H9 (cell line): ENCODE results near the gene TPGS1. TPM values are rescaled to one million over a fixed set of nuclear protein-coding genes. Genes with fewer than 3 reads are reported as not detected.

ENCODE experiments used
- DNase-seq: peaks from one replicate; pipeline ENCODE4 v3.0.0-alpha.2; 2017
- H2AFZ ChIP-seq: one replicate; pipeline ENCODE4 v1.6.1; 2013; ENCODE audit warnings: mild to moderate bottlenecking, low read length, control low read depth, moderate library complexity
- H2AK5ac ChIP-seq: 2 replicates; pipeline ENCODE4 v1.6.1; 2013; ENCODE audit warnings: low read length, control low read depth, mixed read lengths; ENCODE audit not compliant: insufficient read length
- H2BK120ac ChIP-seq: one replicate; pipeline ENCODE4 v1.6.1; 2013; ENCODE audit warnings: low read depth, mild to moderate bottlenecking, low read length, control low read depth, inconsistent platforms; ENCODE audit not compliant: poor library complexity, severe bottlenecking
- H2BK12ac ChIP-seq: 2 replicates; pipeline ENCODE4 v1.6.1; 2013; ENCODE audit warnings: low read length, control low read depth, mixed read lengths, low read depth; ENCODE audit not compliant: insufficient read length
- H2BK15ac ChIP-seq: 2 replicates; pipeline ENCODE4 v1.6.1; 2013; ENCODE audit warnings: low read depth, low read length, control low read depth
- H2BK20ac ChIP-seq: one replicate; pipeline ENCODE4 v1.6.1; 2013; ENCODE audit warnings: low read depth, mild to moderate bottlenecking, low read length, control low read depth, inconsistent platforms; ENCODE audit not compliant: poor library complexity, severe bottlenecking
- H2BK5ac ChIP-seq: 2 replicates; pipeline ENCODE4 v1.6.1; 2013; ENCODE audit warnings: low read length, control low read depth, mixed read lengths; ENCODE audit not compliant: insufficient read length
- H3K14ac ChIP-seq: 2 replicates; pipeline ENCODE4 v1.6.1; 2013; ENCODE audit warnings: low read length, control low read depth; ENCODE audit not compliant: insufficient read depth
- H3K18ac ChIP-seq: 2 replicates; pipeline ENCODE4 v1.6.1; 2013; ENCODE audit warnings: low read depth, mild to moderate bottlenecking, mixed read lengths, low read length, control low read depth; ENCODE audit not compliant: insufficient read length
- H3K23ac ChIP-seq: 2 replicates; pipeline ENCODE4 v1.6.1; 2013; ENCODE audit warnings: low read length, control low read depth, mixed read lengths, low read depth; ENCODE audit not compliant: insufficient read length
- H3K23me2 ChIP-seq: 2 replicates; pipeline ENCODE4 v1.6.1; 2013; ENCODE audit warnings: low read depth, mild to moderate bottlenecking, mixed read lengths, low read length, control low read depth; ENCODE audit not compliant: insufficient read length, poor library complexity, severe bottlenecking
- H3K27ac ChIP-seq: 2 replicates; pipeline ENCODE4 v1.5.1; 2013; ENCODE audit warnings: low read length, control low read depth, mixed read lengths, low read depth; ENCODE audit not compliant: insufficient read length
- H3K27me3 ChIP-seq: 2 replicates; pipeline ENCODE4 v1.6.1; 2013; ENCODE audit warnings: low read length, control low read depth, inconsistent platforms; ENCODE audit not compliant: insufficient read depth
- H3K4ac ChIP-seq: 2 replicates; pipeline ENCODE4 v1.6.1; 2013; ENCODE audit warnings: low read depth, mild to moderate bottlenecking, control low read depth, inconsistent platforms, low read length, moderate library complexity
- H3K4me1 ChIP-seq: 2 replicates; pipeline ENCODE4 v1.6.1; 2013; ENCODE audit warnings: low read length, control low read depth, inconsistent platforms; ENCODE audit not compliant: insufficient read depth
- H3K4me2 ChIP-seq: 2 replicates; pipeline ENCODE4 v1.6.1; 2013; ENCODE audit warnings: low read length, control low read depth, mixed read lengths; ENCODE audit not compliant: insufficient read length, insufficient read depth
- H3K56ac ChIP-seq: 2 replicates; pipeline ENCODE4 v1.6.1; 2013; ENCODE audit warnings: low read depth, mild to moderate bottlenecking, mixed read lengths, low read length, control low read depth; ENCODE audit not compliant: insufficient read length
- H3K79me1 ChIP-seq: 2 replicates; pipeline ENCODE4 v1.6.1; 2013; ENCODE audit warnings: low read depth, mild to moderate bottlenecking, moderate library complexity, low read length, control low read depth, inconsistent platforms; ENCODE audit not compliant: insufficient read depth, poor library complexity, severe bottlenecking
- H3K79me2 ChIP-seq: 2 replicates; pipeline ENCODE4 v1.6.1; 2013; ENCODE audit warnings: low read length, control low read depth, inconsistent platforms; ENCODE audit not compliant: insufficient read depth
- H3K9ac ChIP-seq: 2 replicates; pipeline ENCODE4 v1.6.1; 2013; ENCODE audit warnings: low read length, control low read depth, mixed read lengths; ENCODE audit not compliant: insufficient read length; ENCODE audit errors: extremely low read depth
- H3K9me3 ChIP-seq: one replicate; pipeline ENCODE4 v1.6.1; 2013; ENCODE audit warnings: low read depth, low read length, inconsistent platforms; ENCODE audit not compliant: control insufficient read depth
- H3T11ph ChIP-seq: one replicate; pipeline ENCODE4 v1.6.1; 2013; ENCODE audit warnings: mild to moderate bottlenecking, low read length, control low read depth, inconsistent platforms
- H4K20me1 ChIP-seq: one replicate; pipeline ENCODE4 v1.6.1; 2013; ENCODE audit not compliant: control insufficient read depth, insufficient read length, insufficient read depth
- H4K5ac ChIP-seq: 2 replicates; pipeline ENCODE4 v1.6.1; 2013; ENCODE audit warnings: low read depth, mild to moderate bottlenecking, mixed read lengths, low read length, control low read depth; ENCODE audit not compliant: insufficient read length
- H4K8ac ChIP-seq: replicated peaks from 2 replicates; pipeline ENCODE4 v1.6.1; 2013; ENCODE audit warnings: low read length, control low read depth, mixed read lengths, low read depth; ENCODE audit not compliant: insufficient read length
- H4K91ac ChIP-seq: 2 replicates; pipeline ENCODE4 v1.6.1; 2013; ENCODE audit warnings: low read depth, mild to moderate bottlenecking, moderate library complexity, mixed read lengths, low read length, control low read depth; ENCODE audit not compliant: insufficient read length
- H3K27ac Mint-ChIP-seq, 3 experiments: 2 replicates in 2 of 3; 3 replicates in 1 of 3; pipeline ENCODE4 v1.8.0; 2020 to 2021; ENCODE audit warnings: mixed read lengths in 3 of 3, mild to moderate bottlenecking in 1 of 3, moderate library complexity in 1 of 3
- H3K27me3 Mint-ChIP-seq: 2 replicates; pipeline ENCODE4 v1.8.0; 2021; ENCODE audit warnings: low read depth, mild to moderate bottlenecking, moderate library complexity, mixed read lengths
- H3K36me3 Mint-ChIP-seq, 3 experiments: 2 replicates in 2 of 3; 3 replicates in 1 of 3; pipeline ENCODE4 v1.8.0; 2020 to 2021; ENCODE audit warnings: low read depth in 3 of 3, mixed read lengths in 3 of 3; ENCODE audit not compliant: insufficient read depth in 1 of 3
- H3K4me1 Mint-ChIP-seq, 2 experiments: 2 replicates each; pipeline ENCODE4 v1.8.0; 2020; ENCODE audit warnings: mixed read lengths in 2 of 2
- H3K4me3 Mint-ChIP-seq, 2 experiments: 2 replicates in 1 of 2; 3 replicates in 1 of 2; pipeline ENCODE4 v1.8.0; 2020 to 2021; ENCODE audit warnings: mild to moderate bottlenecking in 2 of 2, mixed read lengths in 2 of 2, moderate library complexity in 1 of 2
- H3K9me3 Mint-ChIP-seq, 2 experiments: 2 replicates in 1 of 2; 3 replicates in 1 of 2; pipeline ENCODE4 v1.8.0; 2020; ENCODE audit warnings: mild to moderate bottlenecking in 2 of 2, mixed read lengths in 2 of 2, moderate library complexity in 1 of 2
- CTCF ChIP-seq: fragments of 200-600 bp; sonication (generic); conservative IDR thresholded peaks from 3 replicates; pipeline ENCODE4 v1.8.0; 2021; ENCODE audit warnings: antibody characterized with exemption, mild to moderate bottlenecking
- WGBS: extraction: QIAGEN DNeasy Blood & Tissue Kit; methylation state at CpG from one replicate; pipeline ENCODE4 v1.1.7; 2013; ENCODE audit warnings: missing lambda C conversion rate, low lambda C conversion rate, mixed read lengths; ENCODE audit not compliant: insufficient read length; ENCODE audit errors: extremely low coverage; 5-methylcytosine and 5-hydroxymethylcytosine counted together
- total RNA-seq: library from RNA; stranded (reverse); gene quantifications from 2 replicates; pipeline ENCODE4 v1.2.1, GENCODE V29; 2021

TPGS1 gene
- total RNA-seq, 1 experiment from 2014 or later: 7.4 TPM

- Mint-ChIP-seq H3K4me1 (peaks cover 2 to 10% of the 10 kb centered on the region in 2 experiments; a peak in 2 of 4 replicates), H3K27me3 (peaks cover 37% of the 10 kb centered on the region)
- H2AFZ ChIP-seq: no peak overlapping the region
Measured at GRCh38 chr19:519449-519865, 12.2 kb downstream of the TPGS1 start.

More at GRCh38 chr19:519449-519865, 12.2 kb downstream of the TPGS1 start:
- Mint-ChIP-seq H3K4me3 (no peak overlapping the region), H3K9me3 (no peaks in the 10 kb centered on the region; a peak in 1 of 5 replicates), H3K36me3 (peaks cover 3 to 9% (median 3%) of the 10 kb centered on the region in 3 experiments; a peak in 5 of 7 replicates), H3K27ac (no peak overlapping the region)
- H4K8ac ChIP-seq: no peak overlapping the region
- no peak overlapping the region for H4K91ac ChIP-seq
- H3K4me2 ChIP-seq: no peak overlapping the region
- no peaks in the 10 kb centered on the region for H3K4me1 ChIP-seq
- H3K4ac ChIP-seq: no peak overlapping the region
- no peak for DNase-seq
- H3K23me2 ChIP-seq: peaks cover 5% of the 10 kb centered on the region
- H4K5ac ChIP-seq: no peak overlapping the region
- no peak overlapping the region for H2BK120ac ChIP-seq
- H3K79me1 ChIP-seq: no peaks in the 10 kb centered on the region
- no peak overlapping the region for H3K23ac ChIP-seq
- H2BK12ac ChIP-seq: no peak overlapping the region
- no peak overlapping the region for H3K14ac ChIP-seq
- H2AK5ac ChIP-seq: no peak overlapping the region
- H3K56ac ChIP-seq: no peak overlapping the region
- H2BK5ac ChIP-seq: no peak overlapping the region
- H3K9me3 ChIP-seq: no peaks in the 10 kb centered on the region
- H3K27me3 ChIP-seq: no peaks in the 10 kb centered on the region
- H2BK20ac ChIP-seq: no peak overlapping the region
- no peak overlapping the region for H3T11ph ChIP-seq
- TF ChIP-seq CTCF: no peak
- WGBS: no CpG with 5 or more reads among the region's 45 CpGs
- no peak overlapping the region for H3K9ac ChIP-seq
- H3K27ac ChIP-seq: no peak overlapping the region
- no peak overlapping the region for H3K18ac ChIP-seq
- no peaks in the 10 kb centered on the region for H3K79me2 ChIP-seq
- H2BK15ac ChIP-seq: no peak overlapping the region
- no peaks in the 10 kb centered on the region for H4K20me1 ChIP-seq
